IMR-90 (cell line): ENCODE data around the gene MERTK.

Experiments used
- CEBPB ChIP-seq: IDR thresholded peaks from 2 replicates; pipeline ENCODE4 v1.6.1; 2012; ENCODE audit warnings: low read depth, low read length, improper control_type of control experiment
- CHD1 ChIP-seq: IDR thresholded peaks from 2 replicates; pipeline ENCODE4 v1.6.1; 2012; ENCODE audit warnings: low read depth, low read length, improper control_type of control experiment
- CTCF ChIP-seq: conservative IDR thresholded peaks from 2 replicates; pipeline ENCODE4 v1.5.1; 2012; ENCODE audit warnings: mild to moderate bottlenecking, low read depth, low read length, improper control_type of control experiment
- ELK1 ChIP-seq: fragments of 150-350 bp; IDR thresholded peaks from 2 replicates; pipeline ENCODE4 v1.6.1; 2016; ENCODE audit warnings: low read depth, mild to moderate bottlenecking, low read length, moderate library complexity, borderline replicate concordance
- MAFK ChIP-seq: IDR thresholded peaks from 2 replicates; pipeline ENCODE4 v1.6.1; 2012; ENCODE audit warnings: low read depth, low read length, improper control_type of control experiment
- MXI1 ChIP-seq: IDR thresholded peaks from 2 replicates; pipeline ENCODE4 v1.6.1; 2012; ENCODE audit warnings: low read depth, mild to moderate bottlenecking, low read length, moderate library complexity, borderline replicate concordance
- NFE2L2 ChIP-seq: fragments of 150-350 bp; IDR thresholded peaks from 2 replicates; pipeline ENCODE4 v1.6.1; 2016; ENCODE audit warnings: low read depth, mild to moderate bottlenecking, low read length
- POLR2A ChIP-seq: IDR thresholded peaks from 2 replicates; pipeline ENCODE4 v1.6.1; 2012; ENCODE audit warnings: mild to moderate bottlenecking, low read depth, low read length
- RAD21 ChIP-seq: IDR thresholded peaks from 2 replicates; pipeline ENCODE4 v1.6.1; 2012; ENCODE audit warnings: low read length, improper control_type of control experiment
- RCOR1 ChIP-seq: IDR thresholded peaks from 2 replicates; pipeline ENCODE4 v1.6.1; 2012; ENCODE audit warnings: mild to moderate bottlenecking, low read length, improper control_type of control experiment; ENCODE audit not compliant: insufficient replicate concordance
- RFX5 ChIP-seq: IDR thresholded peaks from 2 replicates; pipeline ENCODE4 v1.8.0; 2012; ENCODE audit warnings: low read depth, mild to moderate bottlenecking, low read length, moderate library complexity
- SMC3 ChIP-seq: fragments of 150-350 bp; IDR thresholded peaks from 2 replicates; pipeline ENCODE4 v1.6.1; 2016; ENCODE audit warnings: low read depth, mild to moderate bottlenecking, antibody characterized with exemption, low read length, moderate library complexity

GRCh38 chr2:111995148-111995547, 96.7 kb downstream of the MERTK start:
- TF ChIP-seq CTCF (no peak), CEBPB (no peak), POLR2A (no peak), NFE2L2 (no peak), CHD1 (no peak), RAD21 (no peak), ELK1 (no peak), SMC3 (no peak), RFX5 (no peak), RCOR1 (no peak), MXI1 (no peak), MAFK (no peak)
